HCT116 (cell line): ENCODE measurements around the gene FGD4. TPM values are rescaled to one million over a fixed set of nuclear protein-coding genes. Genes with fewer than 3 reads are reported as not detected.

ENCODE experiments used
- ATAC-seq: fragments of 200-7000 bp; cut with Tn5 transposase; 2 replicates; pipeline ENCODE4 v1.9.1; 2020; ENCODE audit warnings: mild to moderate bottlenecking, moderate library complexity
- BruUV-seq: library from RNA; stranded (reverse); fragments of 400-500 nt; replicated peaks from 2 replicates; lab custom pipeline; 2021; lab: Mats Ljungman, UMichigan
- CTCF ChIA-PET: fragments of 300-600 bp; sonication (Branson Sonifier 250); formaldehyde crosslinking; loops from one replicate; lab custom pipeline; 2021; ENCODE audit warnings: antibody characterized with exemption; lab: Charles Lee
- POLR2A ChIA-PET: fragments of 300-600, 350-600 bp; sonication (Branson Sonifier 250); formaldehyde crosslinking; loops from one replicate; lab custom pipeline; 2021; ENCODE audit warnings: antibody characterized with exemption; lab: Charles Lee
- RAD21 ChIA-PET, 2 experiments: fragments of 300-600 bp; sonication (Branson Sonifier 250); formaldehyde crosslinking; loops; one replicate each; lab custom pipeline; 2023; ENCODE audit warnings: low total read pairs in 2 of 2; ENCODE audit not compliant: uncharacterized antibody in 2 of 2, unreplicated experiment in 2 of 2, low non-redundant PET in 1 of 2; lab: Charles Lee
- DNase-seq: peaks from one replicate; pipeline ENCODE4 v3.0.0-alpha.2; 2010; ENCODE audit warnings: low read depth, low spot score
- H2AFZ ChIP-seq: fragments of 200-600 bp; shearing (Covaris generic), sonication (generic); 2 replicates; pipeline ENCODE4 v1.6.1; 2017; ENCODE audit warnings: low read depth, mixed run types, mixed read lengths, antibody characterized with exemption, low read length; ENCODE audit not compliant: poor library complexity, severe bottlenecking
- H3K27ac ChIP-seq: 2 replicates; pipeline ENCODE4 v1.5.1; 2012; ENCODE audit warnings: low read depth, low read length
- H3K27me3 ChIP-seq: fragments of 200-600 bp; sonication (generic); 2 replicates; pipeline ENCODE4 v1.6.1; 2016; ENCODE audit warnings: mixed run types, low read length, mixed read lengths; ENCODE audit not compliant: insufficient read depth
- H3K36me3 ChIP-seq, 2 experiments: fragments of 200-500 bp in 1 of 2; fragments of 200-600 bp in 1 of 2; sonication (Bioruptor generic) in 1 of 2; sonication (generic) in 1 of 2; 2 replicates each; pipeline versions ENCODE4 v1.5.1 to v1.6.1; 2014 to 2016; ENCODE audit warnings: low read length in 2 of 2, inconsistent platforms in 1 of 2, mixed read lengths in 1 of 2, mixed run types in 1 of 2; ENCODE audit not compliant: insufficient read depth in 2 of 2, control insufficient read depth in 1 of 2
- H3K4me1 ChIP-seq, 2 experiments: fragments of 200-600 bp in 1 of 2; sonication (generic) in 1 of 2; 2 replicates each; pipeline versions ENCODE4 v1.5.1 to v1.6.1; 2012 to 2017; ENCODE audit warnings: low read length in 2 of 2, inconsistent platforms in 1 of 2, mild to moderate bottlenecking in 1 of 2, mixed read lengths in 1 of 2, mixed run types in 1 of 2, moderate library complexity in 1 of 2; ENCODE audit not compliant: insufficient read depth in 2 of 2, control insufficient read depth in 1 of 2
- H3K4me2 ChIP-seq: fragments of 200-600 bp; sonication (generic); 2 replicates; pipeline ENCODE4 v1.6.1; 2017; ENCODE audit warnings: mixed run types, low read length, mixed read lengths
- H3K4me3 ChIP-seq, 2 experiments: fragments of 200-600 bp in 1 of 2; sonication (generic) in 1 of 2; replicated peaks in 1 of 2; 2 replicates each; pipeline ENCODE4 v1.5.1; 2011 to 2016; ENCODE audit warnings: low read length in 2 of 2, control low read depth in 1 of 2, low read depth in 1 of 2, mild to moderate bottlenecking in 1 of 2, mixed read lengths in 1 of 2, mixed run types in 1 of 2
- H3K79me2 ChIP-seq: fragments of 200-600 bp; sonication (generic); 2 replicates; pipeline ENCODE4 v1.6.1; 2017; ENCODE audit warnings: mild to moderate bottlenecking, mixed run types, low read length, moderate library complexity, mixed read lengths; ENCODE audit not compliant: insufficient read depth
- H3K9ac ChIP-seq: fragments of 200-600 bp; sonication (generic); 2 replicates; pipeline ENCODE4 v1.6.1; 2016; ENCODE audit warnings: low read length, mixed read lengths
- H3K9me2 ChIP-seq: fragments of 200-600 bp; sonication (generic), shearing (Covaris generic); 2 replicates; pipeline ENCODE4 v1.6.1; 2017; ENCODE audit warnings: mixed run types, mild to moderate bottlenecking, moderate library complexity; ENCODE audit not compliant: insufficient read depth
- H3K9me3 ChIP-seq, 2 experiments: fragments of 200-500 bp in 1 of 2; fragments of 200-600 bp in 1 of 2; sonication (Bioruptor generic) in 1 of 2; sonication (generic) in 1 of 2; 2 replicates each; pipeline ENCODE4 v1.6.1; 2014 to 2017; ENCODE audit warnings: low read length in 2 of 2, mixed read lengths in 2 of 2, inconsistent platforms in 1 of 2, low read depth in 1 of 2, mild to moderate bottlenecking in 1 of 2, mixed run types in 1 of 2, moderate library complexity in 1 of 2; ENCODE audit not compliant: control insufficient read depth in 1 of 2, insufficient read depth in 1 of 2
- H4K20me1 ChIP-seq: fragments of 200-600 bp; sonication (generic), shearing (Covaris generic); 2 replicates; pipeline ENCODE4 v1.6.1; 2017; ENCODE audit warnings: mixed run types, mild to moderate bottlenecking, moderate library complexity; ENCODE audit not compliant: insufficient read depth
- CBX3 ChIP-seq: IDR thresholded peaks from 2 replicates; pipeline ENCODE4 v1.6.1; 2012; ENCODE audit warnings: low read depth
- CEBPB ChIP-seq: IDR thresholded peaks from 2 replicates; pipeline ENCODE4 v1.6.1; 2012; ENCODE audit warnings: low read depth
- EGR1 ChIP-seq: IDR thresholded peaks from 2 replicates; pipeline ENCODE4 v1.6.1; 2012; ENCODE audit warnings: low read depth
- EZH2 ChIP-seq: fragments of 200-600 bp; sonication (generic); IDR thresholded peaks from 2 replicates; pipeline ENCODE4 v1.6.1; 2017; ENCODE audit warnings: antibody characterized with exemption, mixed run types
- EZH2phosphoT487 ChIP-seq: fragments of 200-600 bp; IDR thresholded peaks from 2 replicates; pipeline ENCODE4 v1.6.1; 2018; ENCODE audit warnings: antibody characterized with exemption, borderline replicate concordance
- POLR2A ChIP-seq: IDR thresholded peaks from 2 replicates; pipeline ENCODE4 v1.7.0; 2011; ENCODE audit warnings: borderline replicate concordance; ENCODE audit not compliant: insufficient read depth, insufficient read length; ENCODE audit errors: extremely low read depth
- POLR2AphosphoS5 ChIP-seq: IDR thresholded peaks from 2 replicates; pipeline ENCODE4 v1.6.1; 2011; ENCODE audit warnings: mild to moderate bottlenecking, low read depth, low read length, moderate library complexity
- SIN3A ChIP-seq: IDR thresholded peaks from 2 replicates; pipeline ENCODE4 v1.6.1; 2012; ENCODE audit warnings: low read depth
- SP1 ChIP-seq: IDR thresholded peaks from 2 replicates; pipeline ENCODE4 v1.6.1; 2012; ENCODE audit warnings: low read depth
- SRF ChIP-seq: IDR thresholded peaks from 2 replicates; pipeline ENCODE4 v1.6.1; 2012; ENCODE audit warnings: low read depth
- TCF7L2 ChIP-seq: IDR thresholded peaks from 2 replicates; pipeline ENCODE4 v1.7.0; 2011; ENCODE audit warnings: borderline replicate concordance, inconsistent platforms; ENCODE audit not compliant: insufficient read depth, insufficient read length; ENCODE audit errors: extremely low read depth
- ZFX ChIP-seq: fragments of 450-650 bp; IDR thresholded peaks from 2 replicates; pipeline ENCODE4 v1.6.1; 2017
- ZNF274 ChIP-seq: fragments of 200-500 bp; sonication (Bioruptor generic); IDR thresholded peaks from 2 replicates; pipeline ENCODE4 v1.6.1; 2014; ENCODE audit warnings: mild to moderate bottlenecking, low read depth, low read length, inconsistent platforms
- intact Hi-C: fragments of 100-400 bp; cut with micrococcal nuclease; formaldehyde crosslinking; loops from 2 replicates; pipeline ENCODE4 v1.10.0; 2022
- total RNA-seq: library from RNA; stranded (reverse); gene quantifications from one replicate; pipeline ENCODE4 v1.2.1, GENCODE V29; 2021; ENCODE audit not compliant: unreplicated experiment
- TF ChIP-seq, protein P1 (sequence below), 3 experiments: fragments of 200-600 bp in 1 of 3; sonication (generic) in 1 of 3; IDR thresholded peaks in 2 of 3; conservative IDR thresholded peaks in 1 of 3; 2 replicates each; pipeline ENCODE4 v1.5.1; 2012 to 2017; ENCODE audit warnings: low read depth in 2 of 3, low read length in 2 of 3, antibody characterized with exemption in 1 of 3, borderline replicate concordance in 1 of 3, control low read depth in 1 of 3, mild to moderate bottlenecking in 1 of 3, mixed read lengths in 1 of 3, mixed run types in 1 of 3, moderate library complexity in 1 of 3; ENCODE audit not compliant: insufficient read depth in 1 of 3
- TF ChIP-seq, protein P2 (sequence below): IDR thresholded peaks from 2 replicates; pipeline ENCODE4 v1.6.1; 2012; ENCODE audit warnings: low read depth
- TF ChIP-seq, protein P3 (sequence below): IDR thresholded peaks from 2 replicates; pipeline ENCODE4 v1.6.1; 2012
- TF ChIP-seq, protein P4 (sequence below): IDR thresholded peaks from 2 replicates; pipeline ENCODE4 v1.6.1; 2012

FGD4 gene
- total RNA-seq, 1 experiment from 2014 or later, result 7.7 TPM

DNA sequence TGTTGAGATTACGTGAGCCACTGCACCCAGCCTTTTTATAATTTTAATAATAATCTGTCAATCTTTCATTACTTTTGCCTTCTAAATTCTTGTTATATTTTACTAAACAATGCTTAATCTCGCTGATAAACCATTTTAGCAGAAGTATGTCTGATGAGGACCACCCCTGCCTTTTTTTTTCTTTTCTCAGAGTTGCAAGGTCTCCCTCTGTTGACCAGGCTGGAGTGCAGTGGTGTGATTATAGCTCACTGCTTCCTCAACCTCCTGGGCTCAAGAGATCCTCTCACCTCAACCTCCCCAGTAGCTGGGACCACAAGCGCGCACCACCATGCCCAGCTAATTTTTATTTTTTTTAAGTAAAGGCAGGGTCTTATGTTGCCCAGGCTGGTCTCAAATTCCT is 161.2 kb downstream of the FGD4 start (continued):
- TF ChIP-seq, protein P1, sequence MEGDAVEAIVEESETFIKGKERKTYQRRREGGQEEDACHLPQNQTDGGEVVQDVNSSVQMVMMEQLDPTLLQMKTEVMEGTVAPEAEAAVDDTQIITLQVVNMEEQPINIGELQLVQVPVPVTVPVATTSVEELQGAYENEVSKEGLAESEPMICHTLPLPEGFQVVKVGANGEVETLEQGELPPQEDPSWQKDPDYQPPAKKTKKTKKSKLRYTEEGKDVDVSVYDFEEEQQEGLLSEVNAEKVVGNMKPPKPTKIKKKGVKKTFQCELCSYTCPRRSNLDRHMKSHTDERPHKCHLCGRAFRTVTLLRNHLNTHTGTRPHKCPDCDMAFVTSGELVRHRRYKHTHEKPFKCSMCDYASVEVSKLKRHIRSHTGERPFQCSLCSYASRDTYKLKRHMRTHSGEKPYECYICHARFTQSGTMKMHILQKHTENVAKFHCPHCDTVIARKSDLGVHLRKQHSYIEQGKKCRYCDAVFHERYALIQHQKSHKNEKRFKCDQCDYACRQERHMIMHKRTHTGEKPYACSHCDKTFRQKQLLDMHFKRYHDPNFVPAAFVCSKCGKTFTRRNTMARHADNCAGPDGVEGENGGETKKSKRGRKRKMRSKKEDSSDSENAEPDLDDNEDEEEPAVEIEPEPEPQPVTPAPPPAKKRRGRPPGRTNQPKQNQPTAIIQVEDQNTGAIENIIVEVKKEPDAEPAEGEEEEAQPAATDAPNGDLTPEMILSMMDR (IDR thresholded peaks at IDR 0.05 in 2 of 3, conservative IDR thresholded peaks at IDR 0.05 in 1 of 3; ENCODE audit: borderline replicate concordance in 1 of 3, insufficient read depth in 1 of 3, low read depth in 2 of 3, low read length in 2 of 3), result no peak
- no peak for TF ChIP-seq CBX3
- TF ChIP-seq EZH2phosphoT487, result no peak
- TF ChIP-seq CEBPB, result no peak
- no peak for TF ChIP-seq SIN3A
- no peak for TF ChIP-seq SRF
- no peak for TF ChIP-seq SP1

DNA sequence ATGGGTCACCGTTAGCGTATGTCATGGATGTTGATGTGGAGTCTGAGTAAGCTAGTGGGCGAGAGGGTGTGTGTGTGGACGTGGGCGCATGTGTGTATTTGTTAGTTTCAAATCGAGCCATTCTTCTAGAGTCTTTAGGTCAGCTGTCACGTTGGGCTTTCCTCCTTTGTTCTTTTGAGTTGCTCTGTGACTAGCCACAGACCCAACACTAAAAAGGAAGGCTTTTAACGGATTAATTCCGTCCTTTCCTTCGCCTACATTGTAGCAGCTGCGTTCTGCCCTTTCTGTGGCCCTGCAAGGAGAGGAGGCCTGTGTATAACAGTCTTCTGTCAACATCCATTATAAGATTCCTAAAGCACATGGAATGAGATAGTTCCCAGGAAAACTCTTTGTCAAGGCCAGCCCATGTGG is 162.6 kb downstream of the FGD4 start:
- ATAC-seq, result no peak
- no peaks in the 10 kb centered on the region for H3K36me3 ChIP-seq
- no peaks in the 10 kb centered on the region for H3K9me2 ChIP-seq
- no TSS peak for BruUV-seq
- H3K4me2 ChIP-seq, result no peak overlapping the region
- no peak overlapping the region for H3K27ac ChIP-seq
- TF ChIP-seq EZH2phosphoT487 (no peak), EZH2 (no peak), POLR2AphosphoS5 (no peak), SP1 (no peak), ZFX (no peak), EGR1 (no peak), SIN3A (no peak), CBX3 (no peak), POLR2A (no peak), TCF7L2 (no peak), CEBPB (no peak), ZNF274 (no peak)
- TF ChIP-seq, protein P1 (IDR thresholded peaks at IDR 0.05 in 2 of 3, conservative IDR thresholded peaks at IDR 0.05 in 1 of 3; ENCODE audit: borderline replicate concordance in 1 of 3, insufficient read depth in 1 of 3, low read depth in 2 of 3, low read length in 2 of 3), result no peak
- TF ChIP-seq, protein P2, sequence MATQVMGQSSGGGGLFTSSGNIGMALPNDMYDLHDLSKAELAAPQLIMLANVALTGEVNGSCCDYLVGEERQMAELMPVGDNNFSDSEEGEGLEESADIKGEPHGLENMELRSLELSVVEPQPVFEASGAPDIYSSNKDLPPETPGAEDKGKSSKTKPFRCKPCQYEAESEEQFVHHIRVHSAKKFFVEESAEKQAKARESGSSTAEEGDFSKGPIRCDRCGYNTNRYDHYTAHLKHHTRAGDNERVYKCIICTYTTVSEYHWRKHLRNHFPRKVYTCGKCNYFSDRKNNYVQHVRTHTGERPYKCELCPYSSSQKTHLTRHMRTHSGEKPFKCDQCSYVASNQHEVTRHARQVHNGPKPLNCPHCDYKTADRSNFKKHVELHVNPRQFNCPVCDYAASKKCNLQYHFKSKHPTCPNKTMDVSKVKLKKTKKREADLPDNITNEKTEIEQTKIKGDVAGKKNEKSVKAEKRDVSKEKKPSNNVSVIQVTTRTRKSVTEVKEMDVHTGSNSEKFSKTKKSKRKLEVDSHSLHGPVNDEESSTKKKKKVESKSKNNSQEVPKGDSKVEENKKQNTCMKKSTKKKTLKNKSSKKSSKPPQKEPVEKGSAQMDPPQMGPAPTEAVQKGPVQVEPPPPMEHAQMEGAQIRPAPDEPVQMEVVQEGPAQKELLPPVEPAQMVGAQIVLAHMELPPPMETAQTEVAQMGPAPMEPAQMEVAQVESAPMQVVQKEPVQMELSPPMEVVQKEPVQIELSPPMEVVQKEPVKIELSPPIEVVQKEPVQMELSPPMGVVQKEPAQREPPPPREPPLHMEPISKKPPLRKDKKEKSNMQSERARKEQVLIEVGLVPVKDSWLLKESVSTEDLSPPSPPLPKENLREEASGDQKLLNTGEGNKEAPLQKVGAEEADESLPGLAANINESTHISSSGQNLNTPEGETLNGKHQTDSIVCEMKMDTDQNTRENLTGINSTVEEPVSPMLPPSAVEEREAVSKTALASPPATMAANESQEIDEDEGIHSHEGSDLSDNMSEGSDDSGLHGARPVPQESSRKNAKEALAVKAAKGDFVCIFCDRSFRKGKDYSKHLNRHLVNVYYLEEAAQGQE, result no peak
- TF ChIP-seq, protein P3, sequence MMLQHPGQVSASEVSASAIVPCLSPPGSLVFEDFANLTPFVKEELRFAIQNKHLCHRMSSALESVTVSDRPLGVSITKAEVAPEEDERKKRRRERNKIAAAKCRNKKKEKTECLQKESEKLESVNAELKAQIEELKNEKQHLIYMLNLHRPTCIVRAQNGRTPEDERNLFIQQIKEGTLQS, result no peak
- TF ChIP-seq, protein P4, sequence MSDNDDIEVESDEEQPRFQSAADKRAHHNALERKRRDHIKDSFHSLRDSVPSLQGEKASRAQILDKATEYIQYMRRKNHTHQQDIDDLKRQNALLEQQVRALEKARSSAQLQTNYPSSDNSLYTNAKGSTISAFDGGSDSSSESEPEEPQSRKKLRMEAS, result no peak
- H3K4me1 ChIP-seq, result peaks cover 0 to 3% of the 10 kb centered on the region in 2 experiments; a peak in 1 of 4 replicates
- H4K20me1 ChIP-seq, result no peaks in the 10 kb centered on the region
- CTCF ChIA-PET, result no interaction called here
- intact Hi-C loops, result no loop called here
- H3K9me3 ChIP-seq, result no peaks in the 10 kb centered on the region
- RAD21 ChIA-PET, result no interaction called here
- no peak for DNase-seq
- H3K79me2 ChIP-seq, result no peaks in the 10 kb centered on the region
- POLR2A ChIA-PET, result no interaction called here
- H3K9ac ChIP-seq, result no peak overlapping the region
- H3K4me3 ChIP-seq, result no peak overlapping the region
- no peaks in the 10 kb centered on the region for H3K27me3 ChIP-seq
- H2AFZ ChIP-seq, result no peak overlapping the region
